Stimulated activated CD4-positive, alpha-beta T cell treated with anti-CD3 and anti-CD28 coated beads, Interleukin-2, amount 100 ng/mL, for 24 hours (primary cell): ENCODE data around the gene STUB1.
A peak's percentile ranks its signal among the peaks of the same experiment; 100 is the strongest.

Experiments used
- DNase-seq, 2 donors: peaks; one replicate each; pipeline ENCODE4 v3.0.0-alpha.2; 2020

STUB1 gene

DNA sequence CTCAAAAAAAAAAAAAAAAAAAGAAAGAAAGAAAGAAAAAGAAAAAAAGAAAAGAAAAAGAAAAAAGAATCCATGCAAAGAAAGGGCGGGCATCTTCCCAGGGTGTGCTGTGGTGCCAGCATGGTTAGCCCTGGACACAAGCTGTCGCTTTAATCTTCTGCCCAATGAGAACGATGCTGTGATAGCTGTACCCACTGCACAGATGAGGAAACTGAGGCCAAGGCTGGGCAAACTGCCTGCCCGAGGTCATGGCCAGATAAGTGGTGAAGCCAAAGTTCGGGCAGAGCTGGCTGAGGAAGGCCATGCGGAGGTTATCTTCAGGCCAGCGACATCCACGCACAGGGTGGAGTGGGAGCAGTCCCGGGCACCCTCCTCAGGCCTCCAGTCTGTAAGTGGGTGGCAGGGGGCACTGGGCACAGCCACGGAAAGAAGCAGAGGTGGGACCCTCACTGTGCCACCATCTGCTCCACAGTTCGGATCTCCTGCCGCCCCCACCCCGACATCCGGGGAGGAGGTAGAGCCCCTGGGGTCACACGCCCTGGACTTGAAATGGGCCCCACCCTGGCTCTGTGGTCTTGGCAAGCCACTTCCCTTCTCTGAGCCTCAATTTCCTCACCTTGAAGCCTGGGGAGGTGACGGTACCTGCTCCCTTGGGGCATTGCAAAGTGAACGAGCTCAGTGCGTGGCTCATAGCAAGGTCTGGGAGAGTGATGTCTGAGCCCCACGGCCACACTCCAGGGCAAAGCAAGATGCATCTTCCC, 18.9 kb downstream of the STUB1 start:
- no peak for DNase-seq

DNA sequence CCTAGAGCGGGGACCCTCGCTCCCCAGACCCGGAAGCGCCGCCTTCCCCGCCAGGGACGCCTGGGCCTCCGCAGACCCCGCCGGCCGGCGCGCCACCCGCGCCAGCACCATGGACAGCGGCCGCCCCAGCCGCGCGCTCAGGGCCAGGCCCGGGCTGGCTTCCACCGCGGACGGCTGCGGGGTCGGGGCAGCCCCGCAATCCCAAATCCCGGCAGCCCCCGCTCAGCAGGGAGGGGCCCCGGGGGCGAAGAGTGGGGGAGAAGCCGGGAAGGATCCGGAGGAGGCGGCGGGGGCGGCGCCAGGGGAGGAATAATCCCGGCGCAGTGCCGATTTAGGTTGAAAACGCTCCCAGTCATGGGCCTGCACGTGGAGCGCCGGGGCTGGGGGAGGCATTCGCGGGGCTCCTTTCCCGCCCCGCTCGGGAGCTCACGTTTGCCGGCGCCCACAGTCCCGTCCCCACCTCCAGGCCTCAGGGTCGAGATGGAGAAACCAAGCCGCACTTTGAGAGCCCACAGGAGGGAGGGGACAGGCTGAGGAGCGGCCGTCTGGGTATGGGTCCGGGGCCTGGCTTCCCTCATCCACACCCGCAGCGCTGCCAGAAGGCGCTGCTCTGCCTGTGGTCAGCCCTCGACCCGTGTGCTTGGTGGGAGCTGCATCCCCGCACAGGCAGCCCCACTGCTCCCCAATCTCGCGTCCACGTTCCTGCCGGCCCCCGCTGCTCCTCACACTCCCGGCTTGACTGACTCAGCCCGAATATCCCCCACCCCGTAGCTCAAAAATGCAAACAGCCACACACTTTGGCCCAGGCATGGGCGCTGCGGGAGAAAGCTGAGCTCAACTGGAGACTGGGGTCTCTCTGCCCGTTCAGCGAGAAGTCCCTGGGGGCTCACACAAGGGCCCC, 20.7 kb downstream of the STUB1 start:
- DNase-seq = peak; percentile 58 to 66

GRCh38 chr16:702341-702740, 22.1 kb downstream of the STUB1 start:
- DNase-seq = no peak

DNA sequence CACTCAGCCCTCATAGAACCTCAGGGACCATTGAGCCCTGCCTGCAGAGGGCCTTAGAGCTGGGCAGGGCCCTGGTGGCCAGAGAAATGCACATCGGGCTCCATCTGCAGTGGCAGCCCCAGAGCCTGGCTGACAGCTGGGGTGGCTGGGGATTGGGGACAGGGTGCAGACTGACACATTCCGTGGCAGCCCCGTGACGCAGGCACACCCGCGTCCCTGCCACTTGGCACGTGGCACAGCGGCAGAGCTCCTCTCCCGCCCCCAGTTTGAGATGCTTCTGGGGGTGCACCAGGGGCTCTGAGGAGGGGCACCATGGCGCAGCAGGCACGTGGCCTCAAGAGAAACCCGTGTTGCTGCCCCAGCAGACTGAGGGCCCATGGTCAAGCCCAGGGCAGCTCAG, 23.2 kb downstream of the STUB1 start:
- DNase-seq = no peak

GRCh38 chr16:704047-704446, 23.8 kb downstream of the STUB1 start:
- DNase-seq = no peak

DNA sequence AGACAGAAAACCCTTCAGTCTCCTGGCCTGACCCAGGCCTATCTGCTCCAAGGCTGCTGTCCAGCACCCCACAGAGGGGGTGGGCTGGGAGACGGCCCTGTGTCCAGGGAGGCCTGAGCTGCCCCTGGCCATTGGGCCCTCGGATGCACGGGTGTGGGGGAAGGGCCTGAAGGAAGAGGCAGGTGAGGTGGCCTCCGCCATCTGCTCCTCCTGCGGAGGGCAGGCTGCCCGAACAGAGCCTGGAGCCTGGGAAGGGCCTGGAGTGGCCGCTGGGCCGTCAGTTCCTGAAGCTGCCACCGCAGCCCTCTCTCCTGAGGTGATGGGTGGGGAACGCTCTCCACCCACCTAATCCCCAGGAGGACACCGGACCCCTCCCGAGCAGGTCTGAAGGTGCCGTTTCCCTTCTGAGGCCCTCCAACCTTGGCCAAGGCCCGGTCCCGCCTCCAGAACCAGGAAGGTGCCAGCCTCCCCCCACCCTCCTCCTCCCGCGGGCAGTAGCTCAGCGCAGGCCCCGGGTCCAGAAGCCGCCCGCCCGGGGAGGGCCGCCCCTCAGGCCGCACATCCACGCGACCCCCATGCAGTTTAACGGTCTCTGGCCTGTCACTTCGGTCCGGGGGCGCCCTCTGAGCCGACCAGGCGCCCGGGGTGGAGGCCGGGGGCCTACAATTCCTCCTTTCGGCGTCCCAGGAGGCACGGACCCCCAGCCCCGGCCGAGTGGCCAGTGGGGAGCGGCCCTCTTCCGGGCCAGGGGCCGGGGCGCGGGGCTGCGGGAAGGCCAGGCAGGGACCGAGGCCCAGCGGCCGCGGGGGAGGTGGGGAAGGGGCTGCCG, 24.6 kb downstream of the STUB1 start:
- no peak for DNase-seq

- DNase-seq = no peak
Observed at GRCh38 chr16:705431-706188, 25.4 kb downstream of the STUB1 start, which contains the start of gene FBXL16. Gene FBXL16 (minus strand): TSS chr16:705801. CDS start chr16:697405, 8,396 bp downstream.

DNA sequence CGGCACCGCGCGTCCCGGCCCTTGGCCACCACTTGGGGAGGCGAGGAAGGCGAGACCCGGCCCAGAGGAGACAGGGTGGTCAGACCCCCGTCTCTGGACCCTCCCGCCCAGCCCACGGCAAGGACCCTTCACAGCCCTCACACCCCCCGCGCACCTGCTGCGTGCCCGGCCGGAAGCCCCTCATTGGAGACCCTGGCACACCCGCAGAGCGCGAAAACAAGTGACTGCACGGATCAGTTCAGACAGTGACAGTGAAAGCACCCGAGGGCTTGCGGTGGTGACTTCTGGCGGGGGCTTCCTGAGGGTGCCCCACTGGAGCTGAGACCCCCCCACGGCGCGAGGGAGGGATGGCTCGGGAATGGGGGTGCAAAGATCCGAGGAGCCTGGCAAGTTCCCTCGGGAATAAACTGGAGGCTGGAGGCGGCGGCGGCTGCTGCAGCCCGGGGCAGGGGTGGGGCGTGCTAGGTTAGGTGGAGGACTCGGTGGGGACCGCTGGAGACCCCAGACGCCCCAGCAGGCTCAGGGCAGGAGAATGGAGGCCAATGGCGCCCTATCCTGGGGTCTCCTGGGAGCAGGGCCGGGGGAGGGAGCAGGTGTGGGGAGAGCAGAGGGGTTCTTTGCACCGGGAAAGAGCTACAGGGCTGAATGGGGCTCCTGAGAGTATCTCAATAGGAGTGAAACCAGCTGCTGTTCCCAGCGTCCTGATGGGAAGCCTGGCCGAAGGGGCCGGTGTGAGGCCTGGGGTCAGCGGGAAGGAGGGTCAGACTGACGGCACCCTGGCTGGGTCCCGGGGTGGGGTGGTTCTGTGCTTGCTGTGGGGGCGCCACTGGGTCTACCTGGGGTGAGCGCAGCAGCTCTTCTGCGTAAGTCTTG, 26.2 kb downstream of the STUB1 start:
- DNase-seq = no peak

DNA sequence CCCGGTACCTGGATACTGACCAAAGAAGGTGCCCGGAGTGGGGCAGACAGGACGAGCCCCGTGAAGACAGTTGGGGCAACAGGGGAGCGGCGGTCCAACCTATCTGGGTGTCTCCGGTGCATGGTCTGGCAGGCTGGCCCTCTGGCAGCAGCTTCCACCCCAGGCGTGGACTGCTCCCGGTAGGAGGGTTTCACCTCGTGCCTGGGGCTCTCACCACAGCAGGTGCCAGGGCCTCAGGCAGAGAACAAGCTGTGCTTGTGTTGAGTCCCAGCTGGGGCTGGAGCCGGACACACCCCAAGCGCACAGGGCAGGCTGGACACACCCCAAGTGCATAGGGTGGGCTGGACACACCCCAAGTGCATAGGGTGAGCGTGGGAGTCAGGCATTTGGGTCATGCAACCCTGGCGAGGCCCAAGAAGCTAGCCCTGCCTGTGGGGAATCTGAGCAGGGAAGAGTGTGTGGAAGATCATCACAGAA, 26.9 kb downstream of the STUB1 start:
- no peak for DNase-seq

DNA sequence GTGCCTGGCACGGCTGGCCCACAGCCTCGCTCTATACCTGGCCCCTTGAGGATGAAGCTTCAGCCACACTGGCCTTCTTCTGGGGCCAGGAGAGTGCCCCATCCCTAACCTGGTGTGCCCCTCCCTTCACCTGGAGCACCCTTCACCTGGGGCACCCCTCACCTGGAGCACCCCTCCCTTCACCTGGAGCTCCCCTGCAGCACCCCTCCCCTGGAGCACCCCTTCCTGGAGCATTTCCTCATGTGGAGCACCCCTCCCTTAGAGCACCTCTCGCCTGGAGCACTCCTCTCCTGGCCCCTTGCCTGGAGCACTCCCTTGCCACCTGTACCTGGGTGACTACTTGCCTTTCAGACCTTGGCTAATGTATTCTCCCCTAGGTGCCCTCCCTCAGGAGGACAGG, 27.8 kb downstream of the STUB1 start:
- no peak for DNase-seq

- no peak for DNase-seq
Observed at GRCh38 chr16:708959-709358, 28.7 kb downstream of the STUB1 start.

GRCh38 chr16:709566-710499, 29.6 kb downstream of the STUB1 start:
- DNase-seq = no peak

- no peak for DNase-seq
Observed at GRCh38 chr16:710500-711075, 30.4 kb downstream of the STUB1 start.

GRCh38 chr16:711084-711483, 30.9 kb downstream of the STUB1 start:
- no peak for DNase-seq

- peak; percentile 85 to 87 for DNase-seq
Observed at GRCh38 chr16:711548-712320, 31.5 kb downstream of the STUB1 start.

DNA sequence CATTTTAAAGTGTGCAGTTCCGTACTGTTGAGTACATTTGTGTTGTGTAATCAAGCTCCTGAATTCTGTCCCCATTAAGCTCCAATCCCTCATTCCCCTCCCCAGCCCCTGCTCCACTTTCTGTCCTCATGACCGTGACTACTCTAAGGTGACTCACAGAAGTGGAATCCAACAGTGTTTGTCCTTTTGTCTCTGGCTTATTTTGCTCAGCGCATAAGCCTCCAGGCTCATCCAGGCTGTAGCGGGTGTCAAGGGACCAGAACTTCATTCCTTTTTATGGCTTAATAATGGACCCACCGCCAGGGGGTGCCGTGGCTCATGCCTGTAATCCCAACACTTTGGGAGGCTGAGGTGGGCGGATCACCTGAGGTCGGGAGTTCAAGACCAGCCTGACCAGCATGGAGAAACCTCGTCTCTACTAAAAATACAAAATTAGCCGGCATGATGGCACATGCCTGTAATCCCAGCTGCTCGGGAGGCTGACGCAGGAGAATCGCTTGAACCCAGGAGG, 32.6 kb downstream of the STUB1 start:
- peak; percentile 62 to 73 for DNase-seq

- no peak for DNase-seq
Observed at GRCh38 chr16:714079-714478, 33.9 kb downstream of the STUB1 start.
